Measurements from ENCODE around the gene RNF31.
A peak's percentile ranks its signal among the peaks of the same experiment; 100 is the strongest.
"Not testable (repeated sequence)": the region's sequence is repeated elsewhere in the genome, so short reads cannot be mapped to it uniquely, and the experiment has no call there.

Gene RNF31

GRCh38 chr14:24194186-24194872 lies 47.0 kb downstream of the RNF31 start:
- Histone ChIP-seq H3K4me3 (ENCODE audit: low read length) (no peak overlapping the region; the same call in 1 of the 2 replicates), H3K27ac (ENCODE audit: low read length) (no peak overlapping the region), H3K9me3 (ENCODE audit: control insufficient read depth, insufficient read depth, low read length) (no peaks in the 10 kb centered on the region), H3K27me3 (ENCODE audit: control insufficient read depth, insufficient read depth, low read length) (no peaks in the 10 kb centered on the region), H3K4me1 (ENCODE audit: control insufficient read depth, insufficient read depth, low read length) (no peaks in the 10 kb centered on the region), H3K36me3 (ENCODE audit: control insufficient read depth, insufficient read depth, low read length) (no peaks in the 10 kb centered on the region)
- WGBS (ENCODE audit: insufficient coverage, insufficient read length) = no CpG with 5 or more reads among the region's 7 CpGs
- DNase-seq (ENCODE audit: low read depth, low spot score) = no peak

GRCh38 chr14:24194873-24195185 lies 47.5 kb downstream of the RNF31 start:
- no peaks in the 10 kb centered on the region for H3K9me3 ChIP-seq (ENCODE audit: control insufficient read depth, insufficient read depth, low read length)
- H3K27ac ChIP-seq (ENCODE audit: low read length) = no peak overlapping the region
- WGBS (ENCODE audit: insufficient coverage, insufficient read length) = no CpG with 5 or more reads among the region's 8 CpGs
- H3K4me1 ChIP-seq (ENCODE audit: control insufficient read depth, insufficient read depth, low read length) = no peaks in the 10 kb centered on the region
- no peak for DNase-seq (ENCODE audit: low read depth, low spot score)
- peak overlapping the region; percentile 68; the same call in 1 of the 2 replicates for H3K4me3 ChIP-seq (ENCODE audit: low read length)
- H3K36me3 ChIP-seq (ENCODE audit: control insufficient read depth, insufficient read depth, low read length) = no peaks in the 10 kb centered on the region
- no peaks in the 10 kb centered on the region for H3K27me3 ChIP-seq (ENCODE audit: control insufficient read depth, insufficient read depth, low read length)

- no peaks in the 10 kb centered on the region for H3K4me1 ChIP-seq (ENCODE audit: control insufficient read depth, insufficient read depth, low read length)
- WGBS (ENCODE audit: insufficient coverage, insufficient read length) = no CpG with 5 or more reads among the region's 89 CpGs
Measured at GRCh38 chr14:24195186-24196070, 48.1 kb downstream of the RNF31 start, which contains the start of gene TM9SF1. TM9SF1 (minus strand) TSS chr14:24195441; CDS start chr14:24195019, 422 bp downstream.

GRCh38 chr14:24196071-24197055 lies 49.1 kb downstream of the RNF31 start:
- DNase-seq (ENCODE audit: low read depth, low spot score) = no peak
- no CpG with 5 or more reads among the region's 33 CpGs for WGBS (ENCODE audit: insufficient coverage, insufficient read length)
- no peaks in the 10 kb centered on the region for H3K27me3 ChIP-seq (ENCODE audit: control insufficient read depth, insufficient read depth, low read length)

More at GRCh38 chr14:24195186-24196070, 48.1 kb downstream of the RNF31 start, which contains the start of gene TM9SF1:
- Histone ChIP-seq H3K36me3 (ENCODE audit: control insufficient read depth, insufficient read depth, low read length) (no peaks in the 10 kb centered on the region), H3K9me3 (ENCODE audit: control insufficient read depth, insufficient read depth, low read length) (no peaks in the 10 kb centered on the region), H3K27ac (ENCODE audit: low read length) (no peak within 1 kb of the TSS), H3K27me3 (ENCODE audit: control insufficient read depth, insufficient read depth, low read length) (no peaks in the 10 kb centered on the region), H3K4me3 (ENCODE audit: low read length) (peak within 1 kb of the TSS; percentile 68)
- no peak for DNase-seq (ENCODE audit: low read depth, low spot score)

GRCh38 chr14:24197056-24197450 lies 49.8 kb downstream of the RNF31 start:
- Histone ChIP-seq H3K27me3 (ENCODE audit: control insufficient read depth, insufficient read depth, low read length) (no peaks in the 10 kb centered on the region), H3K9me3 (ENCODE audit: control insufficient read depth, insufficient read depth, low read length) (no peaks in the 10 kb centered on the region), H3K4me1 (ENCODE audit: control insufficient read depth, insufficient read depth, low read length) (no peaks in the 10 kb centered on the region), H3K36me3 (ENCODE audit: control insufficient read depth, insufficient read depth, low read length) (no peaks in the 10 kb centered on the region), H3K27ac (ENCODE audit: low read length) (no peak overlapping the region), H3K4me3 (ENCODE audit: low read length) (no peak overlapping the region)
- no peak for DNase-seq (ENCODE audit: low read depth, low spot score)
- no CpG with 5 or more reads among the region's 2 CpGs for WGBS (ENCODE audit: insufficient coverage, insufficient read length)

More at GRCh38 chr14:24196071-24197055, 49.1 kb downstream of the RNF31 start:
- no peak overlapping the region for H3K27ac ChIP-seq (ENCODE audit: low read length)
- H3K4me3 ChIP-seq (ENCODE audit: low read length) = peak overlapping the region; percentile 68; the same call in 1 of the 2 replicates
- H3K4me1 ChIP-seq (ENCODE audit: control insufficient read depth, insufficient read depth, low read length) = no peaks in the 10 kb centered on the region
- H3K9me3 ChIP-seq (ENCODE audit: control insufficient read depth, insufficient read depth, low read length) = no peaks in the 10 kb centered on the region
- H3K36me3 ChIP-seq (ENCODE audit: control insufficient read depth, insufficient read depth, low read length) = no peaks in the 10 kb centered on the region

- no peak for DNase-seq (ENCODE audit: low read depth, low spot score)
- no peaks in the 10 kb centered on the region for H3K27me3 ChIP-seq (ENCODE audit: control insufficient read depth, insufficient read depth, low read length)
- H3K4me3 ChIP-seq (ENCODE audit: low read length) = no peak overlapping the region
- H3K9me3 ChIP-seq (ENCODE audit: control insufficient read depth, insufficient read depth, low read length) = no peaks in the 10 kb centered on the region
- H3K4me1 ChIP-seq (ENCODE audit: control insufficient read depth, insufficient read depth, low read length) = no peaks in the 10 kb centered on the region
- no CpG with 5 or more reads among the region's 7 CpGs for WGBS (ENCODE audit: insufficient coverage, insufficient read length)
- no peaks in the 10 kb centered on the region for H3K36me3 ChIP-seq (ENCODE audit: control insufficient read depth, insufficient read depth, low read length)
- H3K27ac ChIP-seq (ENCODE audit: low read length) = no peak overlapping the region
Measured at GRCh38 chr14:24198814-24199524, 51.7 kb downstream of the RNF31 start.

GRCh38 chr14:24202538-24202937 lies 55.2 kb downstream of the RNF31 start:
- not testable (repeated sequence) for H3K4me1 ChIP-seq (ENCODE audit: control insufficient read depth, insufficient read depth, low read length); H3K9me3 ChIP-seq (ENCODE audit: control insufficient read depth, insufficient read depth, low read length); H3K27ac ChIP-seq (ENCODE audit: low read length); DNase-seq (ENCODE audit: low read depth, low spot score); H3K4me3 ChIP-seq (ENCODE audit: low read length); H3K36me3 ChIP-seq (ENCODE audit: control insufficient read depth, insufficient read depth, low read length); H3K27me3 ChIP-seq (ENCODE audit: control insufficient read depth, insufficient read depth, low read length)
- WGBS (ENCODE audit: insufficient coverage, insufficient read length) = no CpG with 5 or more reads among the region's 8 CpGs

GRCh38 chr14:24203249-24203886 lies 56.1 kb downstream of the RNF31 start:
- not testable (repeated sequence) for H3K4me1 ChIP-seq (ENCODE audit: control insufficient read depth, insufficient read depth, low read length); H3K9me3 ChIP-seq (ENCODE audit: control insufficient read depth, insufficient read depth, low read length); H3K4me3 ChIP-seq (ENCODE audit: low read length); H3K27me3 ChIP-seq (ENCODE audit: control insufficient read depth, insufficient read depth, low read length); H3K36me3 ChIP-seq (ENCODE audit: control insufficient read depth, insufficient read depth, low read length); DNase-seq (ENCODE audit: low read depth, low spot score); H3K27ac ChIP-seq (ENCODE audit: low read length)
- no CpG with 5 or more reads among the region's 16 CpGs for WGBS (ENCODE audit: insufficient coverage, insufficient read length)
